Measurements from ENCODE around the gene RAP1GDS1.

DNA sequence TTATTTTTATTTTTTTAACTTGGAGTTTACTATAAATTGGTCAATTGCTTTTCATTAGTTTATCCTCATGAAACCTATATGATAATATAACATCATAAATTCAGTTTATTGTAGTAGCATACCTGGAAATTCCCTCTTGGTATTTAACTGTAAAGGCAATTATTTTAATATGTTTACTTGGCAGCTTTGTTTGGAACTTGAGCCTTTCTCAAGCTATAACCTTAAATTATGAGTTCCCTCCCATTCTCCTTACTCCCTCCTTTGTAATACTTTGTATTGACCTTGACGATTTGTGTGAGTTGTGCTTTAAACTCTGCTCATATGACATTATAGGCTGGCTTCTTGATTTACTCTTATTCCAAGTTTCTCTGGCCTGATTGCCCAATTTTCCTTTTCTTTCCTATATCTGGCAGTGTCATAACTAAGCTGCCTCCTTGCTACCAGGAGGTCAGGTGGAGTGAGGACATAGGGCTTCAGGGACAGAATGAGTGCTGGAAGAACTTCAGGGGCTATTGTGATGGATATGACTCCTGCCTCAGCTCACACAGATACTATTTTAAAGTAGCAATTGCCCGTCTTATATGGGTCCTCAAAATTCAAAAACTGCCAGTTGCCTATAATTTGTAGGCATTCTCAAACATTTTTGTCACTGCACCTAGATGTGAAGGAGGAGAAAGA is 77.7 kb downstream of the RAP1GDS1 start:
- TF ChIP-seq EZH2 (IDR thresholded peaks at IDR 0.05; ENCODE audit: insufficient read depth, poor library complexity, severe bottlenecking), result no peak
- no peak for TF ChIP-seq EZH2phosphoT487 (IDR thresholded peaks at IDR 0.05; ENCODE audit: insufficient read depth, low read depth)
